H1 (cell line): Measurements from ENCODE around the gene FSD1. TPM values are rescaled to one million over a fixed set of nuclear protein-coding genes. Genes with fewer than 3 reads are reported as not detected.
A peak's percentile ranks its signal among the peaks of the same experiment; 100 is the strongest.

Experiments used
- CTCF ChIA-PET: fragments of 300-600 bp; sonication (Branson Sonifier 250); formaldehyde crosslinking; loops from one replicate; lab custom pipeline; 2021; ENCODE audit not compliant: partially characterized antibody; lab: Charles Lee
- POLR2A ChIA-PET: fragments of 300-600 bp; sonication (Branson Sonifier 250); formaldehyde crosslinking; loops from one replicate; lab custom pipeline; 2021; ENCODE audit warnings: inconsistent platforms; ENCODE audit not compliant: partially characterized antibody; lab: Charles Lee
- DNase-seq, 2 experiments: peaks; one replicate each; pipeline versions ENCODE4 v3.0.0 to v3.0.0-alpha.2; 2010 to 2022; ENCODE audit warnings: low spot score in 2 of 2, low read depth in 1 of 2, mixed read lengths in 1 of 2
- FAIRE-seq: peaks from 2 replicates; lab custom pipeline; 2011; peaks lifted over from hg19 to GRCh38; lab: Jason Lieb, UNC
- H2AFZ ChIP-seq: 2 replicates; pipeline ENCODE4 v1.8.1; 2012; ENCODE audit warnings: low read length, inconsistent platforms
- H2AK5ac ChIP-seq: 2 replicates; pipeline ENCODE4 v1.6.1; 2013; ENCODE audit warnings: low read depth, low read length
- H2BK120ac ChIP-seq: replicated peaks from 2 replicates; pipeline ENCODE3; 2013; ENCODE audit warnings: low read depth, low read length, inconsistent platforms
- H2BK12ac ChIP-seq: 2 replicates; pipeline ENCODE4 v1.6.1; 2013; ENCODE audit warnings: low read depth, low read length
- H2BK15ac ChIP-seq: 2 replicates; pipeline ENCODE4 v1.6.1; 2013; ENCODE audit warnings: low read length
- H2BK20ac ChIP-seq: 2 replicates; pipeline ENCODE4 v1.6.1; 2013; ENCODE audit warnings: low read length
- H2BK5ac ChIP-seq: 2 replicates; pipeline ENCODE4 v1.6.1; 2013; ENCODE audit warnings: low read depth, low read length
- H3K14ac ChIP-seq: 2 replicates; pipeline ENCODE4 v1.6.1; 2013; ENCODE audit warnings: inconsistent platforms; ENCODE audit not compliant: insufficient read length
- H3K18ac ChIP-seq: 2 replicates; pipeline ENCODE4 v1.6.1; 2013; ENCODE audit warnings: low read length; ENCODE audit errors: extremely low read depth
- H3K23ac ChIP-seq: 2 replicates; pipeline ENCODE4 v1.6.1; 2013; ENCODE audit warnings: inconsistent platforms; ENCODE audit not compliant: insufficient read length
- H3K23me2 ChIP-seq: 2 replicates; pipeline ENCODE4 v1.6.1; 2013; ENCODE audit warnings: low read depth, low read length
- H3K27ac ChIP-seq: 2 replicates; pipeline ENCODE4 v1.6.1; 2011; ENCODE audit warnings: low read depth, low read length, inconsistent platforms
- H3K27me3 ChIP-seq, 4 experiments: replicated peaks in 1 of 4; 1 replicate in 1 of 4; 2 replicates in 3 of 4; pipeline versions ENCODE4 v1.6.1 to v1.8.1; 2011 to 2013; ENCODE audit warnings: low read length in 3 of 4, mild to moderate bottlenecking in 3 of 4, inconsistent platforms in 2 of 4, mixed read lengths in 2 of 4, moderate library complexity in 1 of 4; ENCODE audit not compliant: control insufficient read depth in 3 of 4, insufficient read depth in 3 of 4; ENCODE audit errors: extremely low read depth in 1 of 4
- H3K36me3 ChIP-seq, 4 experiments: 2 replicates each; pipeline versions ENCODE4 v1.6.1 to v1.8.1; 2011 to 2013; ENCODE audit warnings: mild to moderate bottlenecking in 4 of 4, low read length in 3 of 4, moderate library complexity in 2 of 4, control low read depth in 1 of 4, inconsistent platforms in 1 of 4; ENCODE audit not compliant: insufficient read depth in 4 of 4, control insufficient read depth in 2 of 4
- H3K4ac ChIP-seq: replicated peaks from 2 replicates; pipeline ENCODE3; 2013; ENCODE audit warnings: low read length, low read depth, mixed read lengths, inconsistent platforms; ENCODE audit not compliant: insufficient read length
- H3K4me1 ChIP-seq, 4 experiments: replicated peaks in 1 of 4; 1 replicate in 1 of 4; 2 replicates in 3 of 4; pipeline versions ENCODE4 v1.6.1 to v1.8.1; 2011 to 2013; ENCODE audit warnings: low read length in 3 of 4, inconsistent platforms in 2 of 4, mixed read lengths in 1 of 4; ENCODE audit not compliant: insufficient read depth in 4 of 4, control insufficient read depth in 3 of 4
- H3K4me2 ChIP-seq, 2 experiments: 2 replicates each; pipeline versions ENCODE4 v1.6.1 to v1.8.1; 2011 to 2013; ENCODE audit warnings: low read depth in 2 of 2, low read length in 2 of 2, control low read depth in 1 of 2, inconsistent platforms in 1 of 2, mild to moderate bottlenecking in 1 of 2; ENCODE audit not compliant: insufficient read depth in 1 of 2
- H3K4me3 ChIP-seq, 4 experiments: fragments of 200-600, 300-600 bp in 1 of 4; sonication (generic), shearing (Covaris generic), sonication (Bioruptor Twin) in 1 of 4; 2 replicates each; pipeline versions ENCODE4 v1.5.1 to v1.8.1; 2011 to 2016; ENCODE audit warnings: low read length in 4 of 4, low read depth in 3 of 4, control low read depth in 2 of 4, inconsistent platforms in 2 of 4, mild to moderate bottlenecking in 2 of 4, mixed read lengths in 1 of 4, moderate library complexity in 1 of 4; ENCODE audit not compliant: insufficient read depth in 2 of 4; ENCODE audit errors: extremely low read depth in 1 of 4
- H3K56ac ChIP-seq: replicated peaks from 2 replicates; pipeline ENCODE3; 2013; ENCODE audit warnings: low read depth, mild to moderate bottlenecking, mixed read lengths, low read length, inconsistent platforms; ENCODE audit not compliant: insufficient read length
- H3K79me1 ChIP-seq: 2 replicates; pipeline ENCODE4 v1.6.1; 2013; ENCODE audit warnings: low read depth, low read length, control low read depth
- H3K79me2 ChIP-seq, 2 experiments: 2 replicates each; pipeline versions ENCODE4 v1.6.1 to v1.8.1; 2012 to 2013; ENCODE audit warnings: low read length in 2 of 2, mild to moderate bottlenecking in 2 of 2, inconsistent platforms in 1 of 2; ENCODE audit not compliant: insufficient read depth in 2 of 2, control insufficient read depth in 1 of 2
- H3K9ac ChIP-seq, 4 experiments: replicated peaks in 1 of 4; 1 replicate in 1 of 4; 2 replicates in 3 of 4; pipeline versions ENCODE4 v1.6.1 to v1.8.1; 2011 to 2013; ENCODE audit warnings: low read depth in 3 of 4, low read length in 3 of 4, control low read depth in 2 of 4, mild to moderate bottlenecking in 2 of 4, moderate library complexity in 2 of 4, inconsistent platforms in 1 of 4; ENCODE audit errors: extremely low read depth in 1 of 4
- H3K9me3 ChIP-seq, 2 experiments: 2 replicates each; pipeline versions ENCODE4 v1.6.1 to v1.8.1; 2012 to 2013; ENCODE audit warnings: mild to moderate bottlenecking in 2 of 2, moderate library complexity in 2 of 2, control low read depth in 1 of 2, inconsistent platforms in 1 of 2, low read depth in 1 of 2, low read length in 1 of 2, mixed read lengths in 1 of 2; ENCODE audit not compliant: insufficient read depth in 2 of 2
- H4K20me1 ChIP-seq, 2 experiments: replicated peaks in 1 of 2; 2 replicates each; pipeline versions ENCODE3 to v1.8.1; 2011 to 2013; ENCODE audit warnings: inconsistent platforms in 2 of 2, low read length in 2 of 2, mild to moderate bottlenecking in 1 of 2; ENCODE audit not compliant: insufficient read depth in 2 of 2, control insufficient read depth in 1 of 2
- H4K5ac ChIP-seq: 2 replicates; pipeline ENCODE4 v1.6.1; 2013; ENCODE audit warnings: low read length, low read depth, mixed read lengths, inconsistent platforms; ENCODE audit not compliant: insufficient read length
- H4K8ac ChIP-seq: 2 replicates; pipeline ENCODE4 v1.8.0; 2013; ENCODE audit warnings: mild to moderate bottlenecking, moderate library complexity, low read length, inconsistent platforms; ENCODE audit not compliant: insufficient read depth; ENCODE audit errors: extremely low read depth
- H4K91ac ChIP-seq: replicated peaks from 2 replicates; pipeline ENCODE3; 2013; ENCODE audit warnings: low read length, mixed read lengths, inconsistent platforms; ENCODE audit not compliant: insufficient read length
- HDAC2 ChIP-seq, 2 experiments: fragments of 300-600 bp in 1 of 2; sonication (generic) in 1 of 2; IDR thresholded peaks; 2 replicates each; pipeline ENCODE4 v1.6.1; 2011 to 2012; ENCODE audit warnings: low read depth in 2 of 2, low read length in 2 of 2, mild to moderate bottlenecking in 2 of 2, moderate library complexity in 2 of 2, borderline replicate concordance in 1 of 2, inconsistent platforms in 1 of 2
- KDM1A ChIP-seq: fragments of 200-600, 300-600 bp; sonication (generic); IDR thresholded peaks from 2 replicates; pipeline ENCODE4 v1.7.1; 2016; ENCODE audit warnings: mild to moderate bottlenecking, low read length, borderline replicate concordance
- TCF12 ChIP-seq: IDR thresholded peaks from 2 replicates; pipeline ENCODE4 v1.6.1; 2011; ENCODE audit warnings: low read depth, mild to moderate bottlenecking, low read length
- WGBS, 2 experiments: shearing (Covaris generic) in 1 of 2; methylation state at CpG; one replicate each; pipeline versions ENCODE4 v1.1.6 to v1.1.7; 2013 to 2015; ENCODE audit warnings: low lambda C conversion rate in 2 of 2, mixed read lengths in 2 of 2, inconsistent platforms in 1 of 2, low coverage in 1 of 2, missing lambda C conversion rate in 1 of 2; ENCODE audit not compliant: insufficient replicate concordance in 2 of 2, insufficient coverage in 1 of 2, insufficient read length in 1 of 2; ENCODE audit errors: extremely low coverage in 1 of 2, missing lambda C conversion rate in 1 of 2; 5-methylcytosine and 5-hydroxymethylcytosine counted together
- polyA plus RNA-seq, 7 experiments: library from polyadenylated mRNA; depleted of rRNA in 3 of 7; stranded (reverse) in 5 of 7; unstranded in 2 of 7; fragments of >200 nt in 5 of 7; fragments of 200-250 nt in 2 of 7; gene quantifications; 1 replicate in 5 of 7; 2 replicates in 1 of 7; 4 replicates in 1 of 7; pipeline versions ENCODE4 v1.2.1 to v1.2.3, GENCODE V29; 2011 to 2013; ENCODE audit warnings: missing spikeins in 2 of 7, mixed read lengths in 2 of 7
- total RNA-seq: library from RNA; stranded (reverse); fragmentation: NEBNext Ultra II Directional; extraction: Animal tissue kit (Norgen Biotek cat#: 25700); gene quantifications from 2 replicates; pipeline ENCODE4 v1.2.1, GENCODE V29; 2021

FSD1 gene
- total and polyA plus RNA-seq, 2 of the 8 experiments (the other 6 are each of a cell fraction or from before 2014, with no cell fraction given): 58.8 to 181 TPM

DNA sequence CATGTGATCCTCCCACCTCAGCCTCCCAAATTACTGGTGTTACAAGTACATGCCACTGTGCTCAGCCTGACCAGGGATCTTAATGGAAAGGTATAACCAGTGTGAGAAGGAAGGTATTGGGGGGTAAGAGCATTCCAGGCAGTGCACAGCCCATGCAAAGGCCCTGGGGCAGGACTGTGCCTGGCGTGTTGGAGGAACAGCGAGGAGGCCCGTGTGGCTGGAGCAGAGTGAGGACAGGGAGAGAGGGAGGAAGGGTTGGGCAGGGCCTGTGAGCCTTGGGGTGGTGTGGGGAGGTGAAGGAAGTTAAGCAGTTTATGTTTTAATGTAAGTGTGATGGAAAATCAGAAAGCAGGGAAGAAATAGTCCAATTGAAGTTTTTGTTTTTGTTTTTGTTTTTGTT is 3.8 kb upstream of the FSD1 start:
- H3K4ac ChIP-seq: no peak overlapping the region
- no peak overlapping the region for H3K27ac ChIP-seq
- POLR2A ChIA-PET: interaction anchor here (0.6 kb wide), 1 partner anchor 10 kb away, joined by 3 read pairs; no protein-coding TSS in a partner anchor
- H4K8ac ChIP-seq: no peak overlapping the region
- H3K4me2 ChIP-seq: no peak overlapping the region
- 97% methylated on average over 3 of the region's 3 CpGs; no CpG with 5 or more reads in 1 of the 2 experiments for WGBS, 2 experiments
- H3K9me3 ChIP-seq: no peaks in the 10 kb centered on the region
- no peak overlapping the region for H3K4me3 ChIP-seq
- H3K9ac ChIP-seq: no peak overlapping the region
- H4K91ac ChIP-seq: no peak overlapping the region
- CTCF ChIA-PET: interaction anchor here (0.9 to 1.2 kb wide), 3 partner anchors 19 to 29 kb away, joined by 3 read pairs; no protein-coding TSS in a partner anchor
- no peaks in the 10 kb centered on the region for H3K79me2 ChIP-seq
- H2AK5ac ChIP-seq: no peak overlapping the region
- H3K14ac ChIP-seq: no peak overlapping the region
- H4K5ac ChIP-seq: no peak overlapping the region
- H3K18ac ChIP-seq: no peak overlapping the region
- peaks cover 0 to 15% (median 1%) of the 10 kb centered on the region in 4 experiments; a peak in 5 of 7 replicates for H3K4me1 ChIP-seq
- TF ChIP-seq HDAC2 (IDR thresholded peaks at IDR 0.05; ENCODE audit: borderline replicate concordance in 1 of 2, low read depth in 2 of 2, low read length in 2 of 2) (peak in 1 of 2 experiments; percentile 55; a peak in 1 of 4 replicates), TCF12 (no peak), KDM1A (peak; percentile 69; the same call in 1 of the 2 replicates)
- FAIRE-seq (no peak), DNase-seq (no peak)
- H2BK15ac ChIP-seq: no peak overlapping the region
- H2BK20ac ChIP-seq: no peak overlapping the region
- no peaks in the 10 kb centered on the region for H3K27me3 ChIP-seq
- H3K56ac ChIP-seq: no peak overlapping the region
- H2BK12ac ChIP-seq: no peak overlapping the region
- peaks cover 0 to under 1% of the 10 kb centered on the region in 2 experiments for H4K20me1 ChIP-seq
- no peak overlapping the region for H3K23ac ChIP-seq
- H2BK5ac ChIP-seq: no peak overlapping the region
- no peaks in the 10 kb centered on the region; the same call in 1 of the 2 replicates for H3K23me2 ChIP-seq
- no peaks in the 10 kb centered on the region; a peak in 1 of 8 replicates for H3K36me3 ChIP-seq
- no peak overlapping the region for H2BK120ac ChIP-seq
- H2AFZ ChIP-seq: no peak overlapping the region
- peaks cover 1% of the 10 kb centered on the region; the same call in 1 of the 2 replicates for H3K79me1 ChIP-seq
